T-helper 2 cell treated with Interferon-gamma antibody and Interleukin-4, amounts not matched to agents 5 μg/mL and 100 μg/mL, for 36 hours (primary cell): Measurements from ENCODE around the gene SNAPC4.
A peak's percentile ranks its signal among the peaks of the same experiment; 100 is the strongest.
"Not testable (repeated sequence)": the region's sequence is repeated elsewhere in the genome, so short reads cannot be mapped to it uniquely, and the experiment has no call there.

Source experiments
- DNase-seq: peaks from one replicate; pipeline ENCODE4 v3.0.0; 2021; ENCODE audit warnings: low spot score
- H3K27ac Mint-ChIP-seq: one replicate; pipeline ENCODE4 v1.8.0; 2021; ENCODE audit warnings: mild to moderate bottlenecking, mixed read lengths
- H3K27me3 Mint-ChIP-seq: one replicate; pipeline ENCODE4 v1.8.0; 2021; ENCODE audit warnings: low read depth, mixed read lengths
- H3K36me3 Mint-ChIP-seq: one replicate; pipeline ENCODE4 v1.8.0; 2021; ENCODE audit warnings: low read depth, mixed read lengths
- H3K4me1 Mint-ChIP-seq: one replicate; pipeline ENCODE4 v1.8.0; 2021; ENCODE audit warnings: low read depth, mixed read lengths
- H3K4me3 Mint-ChIP-seq: one replicate; pipeline ENCODE4 v1.8.0; 2022; ENCODE audit warnings: mild to moderate bottlenecking, moderate library complexity, mixed read lengths
- H3K9me3 Mint-ChIP-seq: one replicate; pipeline ENCODE4 v1.8.0; 2021; ENCODE audit warnings: mixed read lengths

SNAPC4 gene

GRCh38 chr9:136409557-136410455 lies 9.8 kb upstream of the SNAPC4 start:
- Mint-ChIP-seq H3K36me3 (peaks cover 47% of the 10 kb centered on the region), H3K27me3 (no peaks in the 10 kb centered on the region), H3K4me3 (peak overlapping the region; percentile 92), H3K27ac (peak overlapping the region; percentile 89), H3K4me1 (peaks cover 33% of the 10 kb centered on the region), H3K9me3 (no peaks in the 10 kb centered on the region)
- DNase-seq: peak; percentile 28

GRCh38 chr9:136407911-136408310 lies 7.9 kb upstream of the SNAPC4 start:
- Mint-ChIP-seq H3K4me3 (peak overlapping the region; percentile 36), H3K27ac (no peak overlapping the region), H3K4me1 (peaks cover 48% of the 10 kb centered on the region), H3K36me3 (peaks cover 45% of the 10 kb centered on the region), H3K27me3 (no peaks in the 10 kb centered on the region), H3K9me3 (no peaks in the 10 kb centered on the region)
- no peak for DNase-seq

- DNase-seq, H3K9me3 Mint-ChIP-seq, H3K27me3 Mint-ChIP-seq, H3K27ac Mint-ChIP-seq, H3K4me3 Mint-ChIP-seq: not testable (repeated sequence)
- peaks cover 49% of the 10 kb centered on the region for H3K36me3 Mint-ChIP-seq
- H3K4me1 Mint-ChIP-seq: peaks cover 45% of the 10 kb centered on the region
Measured at GRCh38 chr9:136407061-136407460, 7.1 kb upstream of the SNAPC4 start.

GRCh38 chr9:136405904-136406303 lies 5.9 kb upstream of the SNAPC4 start:
- not testable (repeated sequence) for H3K4me3 Mint-ChIP-seq, H3K27ac Mint-ChIP-seq, DNase-seq, H3K27me3 Mint-ChIP-seq, H3K9me3 Mint-ChIP-seq
- peaks cover 39% of the 10 kb centered on the region for H3K4me1 Mint-ChIP-seq
- peaks cover 55% of the 10 kb centered on the region for H3K36me3 Mint-ChIP-seq

DNA sequence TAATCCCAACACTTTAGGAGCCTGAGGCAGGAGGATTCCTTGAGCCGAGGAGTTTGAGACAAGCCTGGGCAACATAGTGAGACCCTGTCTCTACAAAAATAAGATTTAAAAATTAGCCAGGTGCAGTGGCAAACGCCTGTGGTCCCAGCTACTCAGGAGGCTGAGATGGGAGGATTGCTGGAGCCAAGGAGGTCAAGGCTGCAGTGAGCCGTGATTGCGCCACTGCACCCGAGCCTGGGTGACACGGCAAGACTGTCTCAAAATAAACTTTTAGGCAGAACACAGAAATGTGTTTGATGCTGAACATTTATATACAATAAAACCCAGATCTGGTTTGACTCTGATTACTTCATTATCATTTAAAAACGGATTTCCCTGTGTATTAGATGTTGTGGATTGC lies 5.5 kb upstream of the SNAPC4 start:
- Mint-ChIP-seq H3K4me3 (no peak overlapping the region), H3K27me3 (no peaks in the 10 kb centered on the region)
- DNase-seq: no peak

GRCh38 chr9:136404801-136405136 lies 4.8 kb upstream of the SNAPC4 start:
- Mint-ChIP-seq H3K27me3 (no peaks in the 10 kb centered on the region), H3K4me1 (peaks cover 41% of the 10 kb centered on the region), H3K27ac (peak overlapping the region; percentile 87), H3K9me3 (no peaks in the 10 kb centered on the region), H3K36me3 (peaks cover 56% of the 10 kb centered on the region), H3K4me3 (peak overlapping the region; percentile 76)
- DNase-seq: no peak

More for the DNA sequence above, 5.5 kb upstream of the SNAPC4 start:
- H3K36me3 Mint-ChIP-seq: peaks cover 58% of the 10 kb centered on the region
- H3K9me3 Mint-ChIP-seq: no peaks in the 10 kb centered on the region
- peaks cover 42% of the 10 kb centered on the region for H3K4me1 Mint-ChIP-seq
- H3K27ac Mint-ChIP-seq: peak overlapping the region; percentile 87

DNA sequence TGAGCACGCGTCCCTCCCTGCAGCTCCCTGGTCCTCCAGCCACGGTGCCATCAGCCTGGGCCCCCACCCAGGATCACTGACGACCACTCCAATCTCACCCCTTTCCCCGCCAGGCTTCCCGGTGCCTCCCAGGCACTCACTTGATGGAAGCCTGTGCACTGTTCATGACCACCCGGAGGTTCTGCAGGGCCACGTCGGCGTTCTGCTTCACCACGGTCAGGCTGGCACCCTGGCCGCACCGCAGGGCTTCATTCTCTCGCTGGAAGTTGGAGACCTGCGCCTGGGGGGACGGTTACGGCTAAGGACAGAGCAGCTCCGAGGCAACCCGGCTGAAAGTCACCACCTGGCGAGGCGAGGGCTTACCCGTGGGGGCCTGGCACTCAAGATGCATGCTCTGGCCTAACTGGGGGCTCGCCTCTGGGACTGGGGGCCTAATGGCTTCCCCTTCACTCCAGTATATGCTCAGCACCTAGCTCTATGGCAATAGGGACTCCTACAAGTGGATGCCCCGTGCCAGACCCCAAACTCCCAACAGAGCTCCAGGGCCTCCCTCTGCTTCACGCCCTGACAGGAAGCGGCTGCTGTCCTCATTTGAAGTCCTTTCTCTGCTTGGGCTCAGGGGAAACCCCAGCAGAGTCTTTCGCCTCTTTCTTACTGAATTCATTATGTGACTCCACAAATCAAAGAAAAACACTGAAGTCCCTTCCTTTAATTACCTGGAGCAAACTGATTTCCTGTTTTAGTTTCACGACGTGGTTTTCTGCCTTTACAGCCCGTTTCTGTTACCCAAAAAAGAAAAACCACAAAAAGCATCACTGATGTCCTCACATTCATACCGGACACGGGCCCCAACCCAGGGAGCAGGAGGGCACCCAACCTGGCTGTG lies 4.2 kb upstream of the SNAPC4 start:
- DNase-seq: peak; percentile 50
- Mint-ChIP-seq H3K27ac (peak overlapping the region; percentile 87), H3K4me1 (peaks cover 37% of the 10 kb centered on the region), H3K9me3 (no peaks in the 10 kb centered on the region), H3K4me3 (peak overlapping the region; percentile 76), H3K27me3 (no peaks in the 10 kb centered on the region), H3K36me3 (peaks cover 54% of the 10 kb centered on the region)

GRCh38 chr9:136403538-136403914 lies 3.6 kb upstream of the SNAPC4 start:
- DNase-seq: peak; percentile 69
- Mint-ChIP-seq H3K27ac (peak overlapping the region; percentile 87), H3K27me3 (no peaks in the 10 kb centered on the region), H3K9me3 (no peaks in the 10 kb centered on the region), H3K4me1 (peaks cover 38% of the 10 kb centered on the region), H3K4me3 (peak overlapping the region; percentile 76), H3K36me3 (peaks cover 54% of the 10 kb centered on the region)

GRCh38 chr9:136402067-136402466 lies 2.1 kb upstream of the SNAPC4 start:
- Mint-ChIP-seq H3K36me3 (peaks cover 53% of the 10 kb centered on the region), H3K27me3 (no peaks in the 10 kb centered on the region), H3K9me3 (no peaks in the 10 kb centered on the region), H3K4me1 (peaks cover 38% of the 10 kb centered on the region), H3K27ac (peak overlapping the region; percentile 70), H3K4me3 (no peak overlapping the region)
- DNase-seq: no peak

DNA sequence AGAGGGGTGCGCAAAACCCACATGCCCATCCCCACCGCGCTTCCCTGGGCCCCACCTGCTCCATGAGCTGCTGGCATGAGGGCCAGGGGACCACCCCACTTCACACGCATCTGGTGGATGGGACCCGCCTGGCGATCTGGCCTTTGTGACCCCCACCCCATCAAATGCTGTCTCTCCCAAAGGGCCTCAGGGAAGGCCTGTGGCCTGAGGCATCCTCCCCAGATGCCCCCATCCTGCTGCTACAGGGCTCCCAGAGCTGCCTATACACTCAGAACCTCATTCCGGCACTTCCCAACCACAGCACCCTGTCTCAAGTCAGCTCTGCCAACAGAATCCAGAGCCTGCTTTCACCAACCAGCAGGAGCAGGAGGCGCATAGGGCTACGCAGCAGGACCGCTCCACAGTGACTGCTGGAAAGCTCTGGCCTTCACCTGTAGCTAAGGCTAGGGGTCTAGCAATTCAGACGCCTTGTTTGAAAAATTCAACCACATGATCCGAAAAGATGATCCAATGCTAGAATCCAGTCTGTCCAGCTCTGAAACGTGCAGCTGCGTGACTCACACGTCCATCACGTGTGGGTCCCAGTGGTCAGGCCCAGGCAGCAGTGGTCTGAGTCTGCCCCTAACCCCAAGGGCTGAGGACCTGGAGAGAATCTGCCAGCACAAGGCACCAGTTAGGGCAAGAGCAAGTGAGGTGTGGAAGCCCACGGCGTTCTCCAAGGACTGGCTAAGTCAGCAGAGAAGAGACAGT lies 1.4 kb upstream of the SNAPC4 start:
- H3K36me3 Mint-ChIP-seq: peaks cover 48% of the 10 kb centered on the region
- no peak for DNase-seq
- H3K4me1 Mint-ChIP-seq: peaks cover 38% of the 10 kb centered on the region
- H3K4me3 Mint-ChIP-seq: peak overlapping the region; percentile 24
- H3K27ac Mint-ChIP-seq: peak overlapping the region; percentile 65
- H3K27me3 Mint-ChIP-seq: no peaks in the 10 kb centered on the region
- H3K9me3 Mint-ChIP-seq: no peaks in the 10 kb centered on the region

GRCh38 chr9:136399176-136400037 lies 563 bp downstream of the SNAPC4 start:
- H3K4me1 Mint-ChIP-seq: peaks cover 28% of the 10 kb centered on the region
- H3K4me3 Mint-ChIP-seq: peak overlapping the region; percentile 82
- no peaks in the 10 kb centered on the region for H3K27me3 Mint-ChIP-seq
- peak; percentile 51 for DNase-seq
- H3K36me3 Mint-ChIP-seq: peaks cover 34% of the 10 kb centered on the region
- no peaks in the 10 kb centered on the region for H3K9me3 Mint-ChIP-seq
- peak overlapping the region; percentile 44 for H3K27ac Mint-ChIP-seq

GRCh38 chr9:136398286-136398685 lies 1.7 kb downstream of the SNAPC4 start:
- H3K27ac Mint-ChIP-seq: no peak overlapping the region
- peak overlapping the region; percentile 82 for H3K4me3 Mint-ChIP-seq
- no peaks in the 10 kb centered on the region for H3K9me3 Mint-ChIP-seq
- no peaks in the 10 kb centered on the region for H3K27me3 Mint-ChIP-seq
- no peak for DNase-seq
- H3K4me1 Mint-ChIP-seq: peaks cover 18% of the 10 kb centered on the region
- peaks cover 34% of the 10 kb centered on the region for H3K36me3 Mint-ChIP-seq

DNA sequence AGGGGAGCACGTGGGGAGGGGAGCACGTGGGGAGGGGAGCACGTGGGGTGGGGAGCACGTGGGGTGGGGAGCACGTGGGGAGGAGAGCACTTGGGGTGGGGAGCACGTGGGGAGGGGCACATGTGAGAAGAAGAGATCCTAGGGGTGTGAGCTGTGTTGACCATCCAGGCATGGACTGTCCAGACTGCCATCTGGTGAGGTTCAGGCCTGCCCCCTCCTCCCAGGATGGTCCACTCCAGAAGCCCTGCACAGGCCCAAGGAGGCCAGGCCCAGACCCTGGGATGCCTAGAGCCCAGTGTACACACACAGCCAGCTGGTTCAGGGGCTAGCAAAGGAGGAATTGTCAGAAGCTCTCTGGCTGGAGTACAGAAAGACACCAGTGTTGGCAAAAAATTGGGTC lies 2.3 kb downstream of the SNAPC4 start:
- no peak overlapping the region for H3K27ac Mint-ChIP-seq

More for the DNA sequence above, 2.3 kb downstream of the SNAPC4 start:
- H3K36me3 Mint-ChIP-seq: peaks cover 33% of the 10 kb centered on the region
- H3K27me3 Mint-ChIP-seq: no peaks in the 10 kb centered on the region
- no peaks in the 10 kb centered on the region for H3K9me3 Mint-ChIP-seq
- peaks cover 18% of the 10 kb centered on the region for H3K4me1 Mint-ChIP-seq
- no peak for DNase-seq
- no peak overlapping the region for H3K4me3 Mint-ChIP-seq
